Epithelial cell of proximal tubule (primary cell): Measurements from ENCODE around the gene PNPLA3. TPM values are rescaled to one million over a fixed set of nuclear protein-coding genes. Genes with fewer than 3 reads are reported as not detected.

Source experiments
- DNase-seq: peaks from one replicate; pipeline ENCODE4 v3.0.0-alpha.2; 2011; ENCODE audit warnings: low read depth
- H3K4me3 ChIP-seq: 2 replicates; pipeline ENCODE4 v1.5.1; 2011; ENCODE audit warnings: low read depth, mild to moderate bottlenecking, low read length
- CTCF ChIP-seq: conservative IDR thresholded peaks from 2 replicates; pipeline ENCODE4 v1.5.1; 2012; ENCODE audit warnings: low read depth, mild to moderate bottlenecking, low read length
- total RNA-seq: library from RNA; depleted of rRNA; stranded (reverse); fragments of >200 nt; gene quantifications from 2 replicates; pipeline ENCODE4 v1.2.3, GENCODE V29; 2015

PNPLA3 gene
- total RNA-seq, 1 donor from 2014 or later: 7.6 TPM

GRCh38 chr22:43996170-43996980, 72.8 kb downstream of the PNPLA3 start:
- DNase-seq: no peak
- no peak overlapping the region for H3K4me3 ChIP-seq
- no peak for TF ChIP-seq CTCF

- DNase-seq: no peak
- no peak for TF ChIP-seq CTCF
- no peak overlapping the region for H3K4me3 ChIP-seq
Measured at GRCh38 chr22:43996981-43997265, 73.3 kb downstream of the PNPLA3 start.

Other genes with a start within 250 kb of the PNPLA3 start
- gene EFCAB6, start 111.5 kb upstream of the PNPLA3 start, total RNA-seq: 0.07 and 0.23 TPM in 2 replicates
- gene SULT4A1, start 61.3 kb upstream of the PNPLA3 start, total RNA-seq: 0.51 and 2.1 TPM in 2 replicates
- not detected in 2 replicates for gene PNPLA5, start 31.8 kb upstream of the PNPLA3 start, total RNA-seq
- gene SAMM50, start 31.6 kb downstream of the PNPLA3 start, total RNA-seq: 40.8 and 51.7 TPM in 2 replicates
- gene PARVB, start 100.5 kb downstream of the PNPLA3 start, total RNA-seq: 74.2 and 79.9 TPM in 2 replicates